HG03558 (cell line): ENCODE results near the gene MED15.
"Not testable (repeated sequence)": the region's sequence is repeated elsewhere in the genome, so short reads cannot be mapped to it uniquely, and the experiment has no call there.

ENCODE experiments used
- ATAC-seq: cut with Tn5 transposase; IDR thresholded peaks from one replicate; pipeline ENCODE4 v1.9.1; 2021; ENCODE audit warnings: moderate number of reproducible peaks; ENCODE audit not compliant: unreplicated experiment; ENCODE audit errors: extremely low read depth

Gene MED15, protein sequence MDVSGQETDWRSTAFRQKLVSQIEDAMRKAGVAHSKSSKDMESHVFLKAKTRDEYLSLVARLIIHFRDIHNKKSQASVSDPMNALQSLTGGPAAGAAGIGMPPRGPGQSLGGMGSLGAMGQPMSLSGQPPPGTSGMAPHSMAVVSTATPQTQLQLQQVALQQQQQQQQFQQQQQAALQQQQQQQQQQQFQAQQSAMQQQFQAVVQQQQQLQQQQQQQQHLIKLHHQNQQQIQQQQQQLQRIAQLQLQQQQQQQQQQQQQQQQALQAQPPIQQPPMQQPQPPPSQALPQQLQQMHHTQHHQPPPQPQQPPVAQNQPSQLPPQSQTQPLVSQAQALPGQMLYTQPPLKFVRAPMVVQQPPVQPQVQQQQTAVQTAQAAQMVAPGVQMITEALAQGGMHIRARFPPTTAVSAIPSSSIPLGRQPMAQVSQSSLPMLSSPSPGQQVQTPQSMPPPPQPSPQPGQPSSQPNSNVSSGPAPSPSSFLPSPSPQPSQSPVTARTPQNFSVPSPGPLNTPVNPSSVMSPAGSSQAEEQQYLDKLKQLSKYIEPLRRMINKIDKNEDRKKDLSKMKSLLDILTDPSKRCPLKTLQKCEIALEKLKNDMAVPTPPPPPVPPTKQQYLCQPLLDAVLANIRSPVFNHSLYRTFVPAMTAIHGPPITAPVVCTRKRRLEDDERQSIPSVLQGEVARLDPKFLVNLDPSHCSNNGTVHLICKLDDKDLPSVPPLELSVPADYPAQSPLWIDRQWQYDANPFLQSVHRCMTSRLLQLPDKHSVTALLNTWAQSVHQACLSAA

DNA sequence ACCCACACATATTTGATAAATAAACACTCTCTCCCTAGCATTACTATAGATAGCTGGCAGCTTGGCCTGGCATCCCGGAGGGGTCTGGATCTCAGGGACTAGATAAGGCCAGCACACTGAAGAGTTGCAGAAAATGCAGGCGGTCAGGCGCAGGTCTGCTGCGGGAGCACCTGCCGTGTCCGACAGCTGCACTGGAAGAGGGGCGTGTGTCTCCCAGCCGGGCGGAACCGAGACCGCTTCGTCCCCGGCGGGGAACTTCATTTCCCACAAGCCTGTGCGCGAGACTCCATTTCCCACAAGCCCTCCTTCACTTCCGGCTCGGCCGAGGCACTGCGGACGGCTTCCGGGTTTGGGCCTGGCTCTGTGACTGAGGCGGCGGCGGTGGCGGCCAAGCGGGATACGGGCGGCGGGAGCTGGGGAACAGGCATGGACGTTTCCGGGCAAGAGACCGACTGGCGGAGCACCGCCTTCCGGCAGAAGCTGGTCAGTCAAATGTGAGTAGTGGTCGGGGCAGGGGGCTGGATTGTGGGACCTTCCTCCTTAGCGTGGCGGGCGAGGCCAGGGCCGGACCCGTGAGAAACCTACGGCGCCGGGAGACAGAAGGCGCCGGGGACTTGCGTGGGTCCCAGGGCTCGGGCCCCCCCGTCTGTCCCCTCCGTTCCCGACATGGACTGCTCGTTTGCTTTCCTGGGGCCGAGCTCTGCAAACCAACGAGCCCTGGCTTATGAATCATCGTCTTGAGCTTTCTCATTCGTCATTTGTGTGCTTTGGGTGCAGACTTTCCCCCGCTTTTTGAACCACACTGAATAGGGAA lies at the start of gene MED15:
Gene MED15, plus strand, starts transcription at position 358 of the 814 bp plus-strand sequence. Its CDS starts 69 bp downstream, at position 427.
- ATAC-seq = no peak

DNA sequence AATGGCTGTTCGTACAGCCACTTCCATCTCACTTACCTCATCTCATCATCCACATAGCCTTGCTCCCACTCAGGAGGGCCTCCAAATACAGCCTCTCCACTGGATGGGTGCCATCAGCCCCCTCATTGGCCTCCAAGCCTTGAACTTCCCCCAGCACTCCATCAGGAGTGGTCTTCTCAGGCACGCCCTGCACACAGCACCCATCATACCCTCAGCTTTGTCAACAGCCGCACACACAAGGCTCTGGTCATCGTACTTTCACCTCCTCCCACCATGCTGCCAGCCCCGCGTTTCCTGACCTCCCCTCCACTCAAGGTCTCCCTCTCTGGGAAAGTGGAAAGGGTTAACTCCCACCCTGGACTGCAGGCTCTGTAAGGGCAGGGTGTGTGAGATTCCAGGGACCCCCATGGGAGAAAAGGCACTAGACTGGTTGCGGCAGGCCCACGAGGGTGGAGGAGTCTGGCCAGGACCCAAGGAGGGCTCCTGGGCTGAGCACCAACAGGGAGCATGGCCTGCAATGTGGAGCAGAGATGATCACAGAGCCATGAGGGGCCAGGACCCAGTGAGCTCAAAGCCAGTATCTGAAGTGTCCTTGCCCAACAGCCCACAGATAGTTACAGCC lies 48.8 kb upstream of the MED15 start:
- ATAC-seq = no peak

DNA sequence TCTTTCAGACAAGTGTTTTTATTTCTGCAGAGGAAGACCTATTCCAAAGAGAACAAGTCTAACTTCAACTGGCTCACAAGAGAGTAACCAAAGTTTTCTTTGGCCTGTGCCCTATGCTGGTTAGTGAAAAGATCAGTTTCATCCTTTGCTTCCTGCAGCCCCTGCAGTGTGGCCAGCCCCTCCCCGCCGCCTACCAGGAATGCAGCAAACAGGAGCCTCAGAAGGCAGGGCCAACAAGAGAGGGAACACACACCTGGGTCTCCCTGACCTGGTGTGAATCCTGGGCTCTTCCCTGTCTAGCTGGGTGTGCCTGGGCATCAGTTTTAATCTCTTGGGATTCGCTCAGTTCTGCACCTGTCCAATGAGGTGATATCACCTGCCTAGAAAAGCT lies 48.3 kb upstream of the MED15 start:
- ATAC-seq = no peak

DNA sequence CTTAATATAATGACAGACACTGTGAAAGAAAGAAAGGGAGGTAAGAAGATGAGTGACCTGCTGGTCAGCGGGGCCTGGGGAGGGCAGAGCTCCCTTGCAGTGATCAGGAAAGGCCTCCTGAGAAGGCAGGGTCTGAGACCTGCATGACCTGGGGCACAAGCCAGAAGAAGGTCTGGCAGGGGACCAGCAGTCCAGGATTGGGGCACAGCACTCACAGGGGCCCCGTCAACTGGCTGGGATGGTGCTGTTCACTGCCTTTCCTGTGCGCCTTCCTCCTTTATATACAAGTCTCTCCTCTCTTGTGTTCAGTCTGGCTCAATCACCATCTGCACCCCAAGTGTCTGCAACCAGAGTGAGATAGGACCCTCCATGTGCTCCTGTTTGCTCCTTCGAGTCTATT lies 47.5 kb upstream of the MED15 start:
- no peak for ATAC-seq

DNA sequence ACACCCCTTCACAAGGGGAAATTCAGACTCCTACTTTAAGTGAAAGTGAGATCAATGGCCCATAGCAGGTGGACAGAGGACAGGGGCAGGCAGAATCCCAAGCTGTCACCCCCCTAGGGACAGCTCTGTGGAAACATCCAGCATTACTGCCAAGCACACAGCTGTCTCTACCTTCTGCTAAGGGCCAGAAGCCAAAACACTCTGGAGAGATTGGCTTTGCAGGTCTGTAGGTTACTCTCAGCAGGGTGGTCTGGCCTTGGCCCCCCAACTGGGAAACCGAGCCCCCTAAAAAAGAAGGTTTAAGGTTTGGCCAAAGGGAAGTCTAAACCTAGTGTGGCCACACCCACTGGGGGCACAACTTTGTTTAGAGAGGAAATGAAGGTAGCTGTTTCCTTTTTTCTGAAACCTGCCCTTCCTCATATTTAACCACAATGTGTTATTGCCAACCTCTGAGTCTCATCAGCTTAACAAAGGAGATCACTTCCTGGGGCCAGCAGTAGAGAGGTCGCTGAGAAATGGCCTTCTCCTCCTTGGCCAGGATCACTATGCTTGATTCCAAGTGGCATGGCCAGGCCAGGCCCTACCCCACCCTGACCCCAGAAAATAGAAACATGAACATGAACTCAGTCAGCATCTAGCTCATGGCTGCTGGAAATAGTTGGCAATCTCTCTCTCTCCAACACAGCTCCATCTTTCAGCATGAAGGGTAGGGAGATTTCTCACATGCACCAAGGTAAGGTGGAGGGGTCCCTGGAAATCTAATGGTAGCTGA lies 43.9 kb upstream of the MED15 start:
- no peak for ATAC-seq

DNA sequence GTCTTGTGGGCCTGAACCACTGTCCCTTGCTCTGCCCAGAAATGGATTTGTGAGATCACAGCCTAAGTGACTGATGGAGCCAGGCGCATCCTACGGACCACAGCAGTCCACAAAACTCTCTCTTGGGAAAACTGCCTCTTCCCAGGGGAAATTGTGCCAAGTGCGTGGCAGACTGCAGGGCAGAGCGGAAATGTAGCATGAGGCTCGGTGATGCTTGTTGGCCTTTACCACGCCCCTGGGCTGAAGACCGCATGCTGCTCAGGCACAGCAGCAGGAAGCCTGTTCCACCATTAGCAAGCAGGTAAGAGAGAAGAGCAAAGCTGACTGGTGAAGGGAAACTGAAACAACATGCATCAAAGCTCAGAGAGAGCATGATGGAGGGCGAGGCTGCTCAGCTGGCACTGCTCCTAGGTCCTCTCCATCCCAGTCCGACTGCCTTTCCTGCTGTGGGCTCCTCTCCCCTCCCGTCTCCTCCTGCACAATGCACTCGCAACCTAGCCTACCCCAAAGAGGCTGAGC lies 43.3 kb upstream of the MED15 start:
- ATAC-seq = no peak

DNA sequence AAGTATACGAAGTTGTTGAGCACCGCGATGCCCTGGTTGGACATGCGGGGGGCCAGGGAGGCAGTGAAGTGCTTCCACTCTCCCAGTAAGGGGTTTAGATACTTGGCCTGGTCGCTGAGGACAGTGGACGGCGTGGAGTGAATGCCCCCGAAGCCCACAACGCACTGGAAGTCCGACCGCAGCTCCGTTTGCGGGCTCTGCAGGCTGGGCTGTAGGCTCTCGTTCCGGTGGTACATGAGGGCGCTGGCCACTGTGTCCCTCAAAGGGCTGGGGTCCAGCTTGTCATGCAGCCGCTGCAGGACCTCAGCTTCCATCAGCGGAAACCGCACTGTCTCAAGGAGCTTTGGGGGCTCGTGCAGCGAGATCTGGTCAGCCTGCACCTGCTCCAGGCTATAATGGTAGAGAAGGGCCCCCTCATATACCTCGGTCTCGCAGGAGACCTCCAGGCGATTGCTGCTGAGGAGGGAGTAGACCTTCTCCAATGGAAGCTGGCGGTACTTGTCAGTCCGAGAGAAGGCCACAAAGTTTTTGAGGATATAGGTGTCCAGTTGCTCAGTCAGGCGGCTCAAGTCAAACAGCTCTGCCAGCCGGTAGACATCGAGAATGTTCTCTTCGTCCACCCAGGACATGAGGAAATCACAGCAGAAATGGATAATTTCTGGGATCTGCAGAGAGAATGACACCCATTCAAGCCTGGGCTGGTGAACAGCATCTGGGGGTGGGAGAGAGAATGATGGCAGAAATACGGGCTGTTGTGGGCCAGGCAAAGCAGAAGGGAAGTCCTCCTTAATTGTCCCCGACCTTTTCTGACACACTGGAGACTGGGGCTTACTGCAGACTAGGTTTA lies 42.3 kb upstream of the MED15 start:
- no peak for ATAC-seq

DNA sequence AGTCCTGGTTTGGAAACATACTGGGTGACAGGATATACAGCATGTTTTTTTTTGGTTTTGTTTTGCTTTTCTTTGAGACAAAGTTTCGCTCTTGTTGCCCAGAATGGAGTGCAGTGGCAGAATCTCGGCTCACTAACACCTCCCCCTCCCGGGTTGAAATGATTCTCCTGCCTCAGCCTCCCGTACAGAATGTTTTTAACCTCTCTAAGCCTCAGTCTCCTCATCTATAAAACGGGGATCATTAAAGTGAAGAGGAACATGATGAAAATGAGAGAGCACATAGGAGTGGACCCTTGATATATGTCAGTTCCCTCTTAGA lies 41.7 kb upstream of the MED15 start:
- ATAC-seq = no peak

DNA sequence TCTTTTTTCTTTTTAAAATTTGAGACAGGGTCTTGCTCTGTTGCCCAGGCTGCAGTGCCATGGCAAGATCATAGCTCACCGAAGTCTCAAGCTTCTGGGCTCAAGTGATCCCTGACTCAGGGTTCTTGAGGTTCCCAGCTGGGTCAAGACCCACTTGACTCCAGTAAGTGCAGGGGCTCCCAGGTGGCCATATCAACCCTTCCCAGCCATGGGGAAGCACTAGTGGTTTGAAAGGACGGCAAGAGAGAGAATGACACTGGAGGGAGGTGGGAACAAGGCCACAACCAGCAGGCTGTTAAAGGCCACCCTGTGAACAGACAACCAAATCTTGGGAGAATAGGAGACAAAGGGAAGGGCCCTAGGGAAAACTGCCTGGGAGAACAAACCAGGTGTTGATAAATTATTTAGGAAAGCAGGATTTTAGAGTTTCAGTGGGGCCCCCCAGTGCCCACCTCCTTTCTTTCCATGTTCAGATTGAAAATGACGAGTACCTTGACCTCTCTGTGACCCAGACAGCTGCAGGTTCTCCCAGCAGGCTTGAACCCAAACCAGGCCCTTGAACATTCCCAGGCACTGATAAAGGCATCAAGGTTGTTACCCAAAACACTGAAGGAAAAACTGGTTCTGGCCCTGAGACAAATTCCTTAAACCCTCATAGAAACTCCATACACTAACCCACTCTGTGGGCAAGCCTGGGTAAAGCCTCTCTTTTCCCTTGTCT lies 40.6 kb upstream of the MED15 start:
- no peak for ATAC-seq

DNA sequence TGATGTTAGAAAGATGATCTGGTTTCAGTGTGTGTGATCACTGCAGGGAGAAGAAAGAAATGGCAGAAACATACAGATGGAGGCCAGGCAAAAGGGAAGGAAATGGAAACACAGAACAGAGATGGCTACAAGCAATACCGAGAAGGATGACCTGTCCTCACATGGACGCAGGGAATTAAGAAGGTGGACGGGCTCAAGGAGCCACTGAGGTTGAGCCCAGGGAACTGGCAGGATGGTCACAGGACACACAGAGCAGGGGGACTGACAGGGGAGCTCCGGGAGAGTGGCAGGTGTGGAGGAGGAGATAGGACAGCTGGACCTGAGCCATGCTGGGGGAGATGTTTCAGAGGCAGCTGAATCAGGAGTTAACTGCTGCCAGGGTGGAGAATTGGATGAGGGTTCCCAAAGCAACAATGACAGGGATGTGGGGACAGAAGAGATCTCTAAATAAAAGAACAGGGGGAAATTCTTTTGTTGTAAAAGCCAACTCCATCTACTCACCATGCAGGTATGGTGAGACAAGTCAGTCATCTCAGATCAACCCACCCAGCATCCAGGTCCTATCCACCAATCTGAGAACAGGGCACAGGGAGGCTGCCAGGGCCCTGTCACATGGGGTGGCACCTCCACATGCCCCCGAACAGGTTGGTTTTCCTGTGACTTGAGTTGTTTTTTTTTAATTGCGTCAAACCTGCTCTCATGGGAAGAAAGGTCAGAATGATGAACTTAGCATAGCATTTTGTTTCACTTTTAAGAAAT lies 38.1 kb upstream of the MED15 start:
- ATAC-seq = no peak

DNA sequence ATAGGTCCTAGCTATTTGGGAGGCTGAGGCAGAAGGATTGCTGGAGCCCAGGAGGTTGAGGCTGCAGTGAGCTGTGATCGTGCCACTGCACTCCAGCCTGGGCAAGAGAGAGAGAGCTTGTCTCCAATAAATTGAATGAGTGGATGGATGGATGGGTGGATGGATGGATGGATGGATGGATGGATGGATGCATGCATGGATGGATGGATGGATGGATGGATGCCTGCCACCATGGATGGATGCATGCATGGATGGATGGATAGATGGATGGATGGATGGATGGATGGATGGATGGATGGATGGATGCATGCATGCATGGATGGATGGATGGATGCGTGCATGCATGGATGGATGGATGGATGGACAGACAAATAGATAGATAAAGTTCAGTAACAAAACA lies 36.9 kb upstream of the MED15 start:
- not testable (repeated sequence) for ATAC-seq

DNA sequence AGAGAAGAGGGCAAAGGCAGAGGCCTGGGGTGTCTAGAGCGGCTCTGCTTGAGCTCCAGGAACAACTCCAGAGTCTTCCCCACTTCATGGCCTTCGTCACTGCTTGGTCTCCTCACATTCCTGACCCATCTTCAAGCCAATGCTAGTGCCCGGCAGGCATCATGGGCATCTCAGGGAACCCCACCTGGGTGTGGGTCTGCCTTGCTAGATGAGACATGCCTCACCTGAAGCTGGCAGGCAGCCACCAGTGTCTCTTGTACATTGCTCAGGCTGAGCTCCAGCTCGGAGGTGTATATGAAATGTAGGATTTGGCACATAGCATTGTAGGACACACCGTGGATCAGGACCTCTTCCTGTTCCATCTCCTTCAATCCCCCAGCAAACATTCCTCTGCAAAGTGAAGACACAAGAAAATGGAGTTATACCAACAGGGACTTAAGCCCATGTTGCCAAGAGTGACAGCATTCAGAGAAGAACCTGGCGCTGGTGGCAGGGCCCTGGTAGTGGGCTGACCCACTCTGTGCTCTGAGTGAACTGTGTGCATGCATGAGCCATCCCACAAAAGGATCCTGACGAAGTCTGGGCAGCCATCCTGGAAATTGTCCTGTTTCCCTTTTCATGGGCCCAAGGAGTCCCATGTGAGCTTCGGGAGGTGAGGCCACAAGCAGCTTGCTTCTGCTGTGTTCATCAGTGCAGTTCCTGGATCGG lies 36.1 kb upstream of the MED15 start:
- ATAC-seq = no peak

DNA sequence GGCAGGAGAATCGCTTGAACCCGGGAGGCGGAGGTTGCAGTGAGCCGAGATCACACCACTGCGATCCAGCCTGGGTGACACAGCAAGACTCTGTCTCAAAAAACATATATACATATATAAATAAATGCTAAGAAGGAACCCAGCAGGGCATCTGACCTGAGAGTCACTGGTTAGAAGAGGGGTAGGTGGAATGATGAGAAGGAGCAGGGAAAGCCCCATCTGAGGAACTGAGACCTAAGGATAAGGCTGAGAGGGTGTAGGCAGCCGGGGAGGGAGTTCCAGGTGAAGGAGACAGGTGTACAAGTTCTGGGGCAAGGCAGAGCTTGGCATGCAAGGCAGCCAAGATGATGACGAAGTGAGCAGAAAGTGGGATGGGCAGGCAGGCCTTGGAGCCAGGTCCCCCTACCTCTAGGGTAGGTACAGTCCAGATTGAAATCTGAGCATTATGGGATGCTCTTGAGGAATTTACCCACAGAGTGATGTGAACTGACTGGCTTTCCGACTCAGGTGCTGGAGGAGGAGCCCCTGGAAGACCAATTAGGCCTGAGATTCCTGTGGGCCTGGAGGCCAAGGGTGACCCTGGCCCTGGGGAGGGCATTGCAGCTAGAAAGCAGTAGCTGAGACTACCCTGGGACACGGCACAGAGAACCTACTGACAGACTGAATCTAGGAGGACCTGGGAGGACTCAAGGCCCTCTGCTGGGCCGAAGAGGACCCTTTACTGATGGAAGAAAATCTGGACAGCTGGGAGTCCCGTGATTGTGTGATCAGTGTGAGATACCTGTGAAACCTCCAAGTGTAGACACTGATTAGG lies 34.6 kb upstream of the MED15 start:
- ATAC-seq = no peak

DNA sequence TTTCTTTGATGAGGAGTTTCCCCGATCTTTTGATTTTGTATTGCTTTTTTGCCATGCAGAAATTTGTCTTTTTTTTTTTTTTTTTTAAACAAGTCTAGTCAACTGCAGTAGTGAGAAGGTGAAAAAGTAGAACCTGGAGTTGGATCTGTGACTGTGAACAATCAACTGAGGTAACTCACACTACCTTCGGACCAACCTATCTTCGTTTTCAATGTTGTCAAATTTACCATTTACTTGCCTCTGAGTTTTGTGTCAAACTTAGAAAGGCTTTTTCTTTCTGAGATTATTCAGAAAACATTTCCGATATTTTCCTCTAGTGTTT lies 32.3 kb upstream of the MED15 start:
- no peak for ATAC-seq

DNA sequence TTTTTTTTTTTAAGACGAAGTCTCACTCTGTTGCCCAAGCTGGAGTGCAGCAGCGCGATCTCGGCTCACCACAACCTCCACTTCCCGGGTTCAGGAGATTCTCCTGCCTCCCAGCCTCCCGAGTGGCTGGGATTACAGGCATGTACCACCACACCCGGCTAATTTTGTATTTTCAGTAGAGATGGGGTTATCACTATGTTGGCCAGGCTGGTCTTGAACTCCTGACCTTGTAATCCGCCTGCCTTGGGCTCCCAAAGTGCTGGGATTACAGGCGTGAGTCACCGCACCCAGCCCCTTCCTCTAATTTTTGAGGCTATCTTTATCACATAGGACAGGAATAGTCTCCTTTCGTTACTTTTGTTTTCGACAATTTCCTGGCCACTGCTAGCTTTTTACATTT lies 31.8 kb upstream of the MED15 start:
- ATAC-seq = not testable (repeated sequence)

DNA sequence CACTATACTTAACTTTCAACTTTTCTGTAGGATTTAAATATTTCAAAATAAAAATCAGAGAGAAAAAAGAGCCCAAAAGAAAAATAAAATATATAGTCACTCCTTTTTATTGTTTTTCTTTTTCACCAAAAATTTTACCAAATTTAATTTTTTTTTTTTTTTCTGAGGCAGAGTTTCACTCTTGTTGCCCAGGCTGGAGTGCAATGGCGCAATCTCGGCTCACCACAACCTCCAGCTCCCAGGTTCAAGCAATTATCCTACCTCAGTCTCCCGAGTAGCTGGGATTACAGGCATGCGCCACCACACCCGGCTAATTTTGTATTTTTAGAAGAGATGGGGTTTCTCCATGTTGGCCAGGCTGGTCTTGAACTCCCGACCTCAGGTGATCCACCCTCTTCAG lies 29.4 kb upstream of the MED15 start:
- ATAC-seq = not testable (repeated sequence)
